ENCODE measurements around the gene RBM24. TPM values are rescaled to one million over a fixed set of nuclear protein-coding genes. Genes with fewer than 3 reads are reported as not detected.

The RBM24 gene
- total and polyA plus RNA-seq, 5 donors from 2014 or later, result not detected

DNA sequence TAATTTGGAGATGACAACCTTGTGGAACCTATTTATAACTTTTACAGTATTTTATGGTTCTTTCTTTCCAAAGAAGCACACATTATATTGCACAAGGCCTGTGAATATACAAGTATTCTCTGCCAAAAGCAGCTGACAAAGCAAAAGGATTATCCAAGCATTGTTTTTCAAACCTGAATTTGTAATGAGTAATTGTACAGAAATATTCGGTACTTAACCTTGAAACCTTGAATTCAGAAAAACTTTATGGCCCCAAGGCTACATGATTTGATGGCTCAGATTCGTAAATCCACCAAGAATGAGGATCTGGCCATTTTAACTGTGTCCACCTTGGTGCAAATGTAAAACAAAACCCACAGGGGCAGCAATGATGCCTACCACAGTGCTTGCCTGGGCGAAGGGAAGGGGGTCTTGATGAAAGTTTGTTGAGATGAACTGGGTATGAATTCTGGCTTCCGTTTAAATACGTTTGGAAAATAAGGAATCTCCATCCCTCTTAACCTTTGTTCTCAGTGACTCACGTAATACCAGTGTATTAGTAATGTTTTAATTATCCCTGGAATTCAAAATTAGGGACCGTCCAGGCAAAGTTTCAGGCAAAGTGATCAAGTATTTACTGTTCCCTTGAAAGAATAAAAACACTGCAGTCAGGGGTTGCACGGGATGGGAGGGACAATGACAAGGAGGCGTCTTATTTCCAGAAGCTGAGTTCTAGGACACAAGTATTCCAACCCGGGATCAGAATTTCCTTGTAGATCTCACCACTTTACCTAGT, 2.7 kb upstream of the RBM24 start:
- peaks cover 29% of the 10 kb centered on the region for H3K27me3 ChIP-seq (ENCODE audit: control insufficient read depth, insufficient read depth, low read length)
- no peak for DNase-seq
- H3K4me1 ChIP-seq (ENCODE audit: control insufficient read depth, insufficient read depth, low read length, poor library complexity, severe bottlenecking), result peaks cover 16% of the 10 kb centered on the region
- H3K27ac ChIP-seq (ENCODE audit: insufficient read depth, low read length, poor library complexity, severe bottlenecking), result no peak overlapping the region
- H3K4me3 Mint-ChIP-seq, result no peak overlapping the region
- H3K4me1 Mint-ChIP-seq, result peaks cover 0 to 13% (median 3%) of the 10 kb centered on the region in 4 donors
- H3K27ac Mint-ChIP-seq, result no peak overlapping the region
- H3K4me3 ChIP-seq (ENCODE audit: low read depth, low read length), result no peak overlapping the region
- peaks cover 66% of the 10 kb centered on the region for H3K27me3 Mint-ChIP-seq
- H3K36me3 Mint-ChIP-seq, result no peaks in the 10 kb centered on the region
- H3K36me3 ChIP-seq (ENCODE audit: control insufficient read depth, insufficient read depth, low read length), result no peaks in the 10 kb centered on the region
- ATAC-seq (ENCODE audit: low read depth in 2 of 2), result no peak
- peaks cover 0 to 3% (median 0%) of the 10 kb centered on the region in 7 donors for H3K9me3 Mint-ChIP-seq
- H3K9me3 ChIP-seq (ENCODE audit: control insufficient read depth in 2 of 2, low read length in 2 of 2), result no peaks in the 10 kb centered on the region

GRCh38 chr6:17280138-17280537, 1.0 kb upstream of the RBM24 start:
- Histone ChIP-seq H3K4me3 (ENCODE audit: low read depth, low read length) (no peak overlapping the region), H3K4me1 (ENCODE audit: control insufficient read depth, insufficient read depth, low read length, poor library complexity, severe bottlenecking) (peaks cover 16% of the 10 kb centered on the region), H3K36me3 (ENCODE audit: control insufficient read depth, insufficient read depth, low read length) (no peaks in the 10 kb centered on the region), H3K27me3 (ENCODE audit: control insufficient read depth, insufficient read depth, low read length) (peaks cover 34% of the 10 kb centered on the region), H3K27ac (ENCODE audit: insufficient read depth, low read length, poor library complexity, severe bottlenecking) (no peak overlapping the region), H3K9me3 (ENCODE audit: control insufficient read depth in 2 of 2, low read length in 2 of 2) (no peaks in the 10 kb centered on the region)
- H3K9me3 Mint-ChIP-seq, result peaks cover 0 to 2% (median 0%) of the 10 kb centered on the region in 7 donors
- no peak overlapping the region for H3K27ac Mint-ChIP-seq
- peak overlapping the region in 2 of 4 donors; percentile 46 to 58 for H3K4me3 Mint-ChIP-seq
- H3K36me3 Mint-ChIP-seq, result no peaks in the 10 kb centered on the region
- peaks cover 0 to 13% (median 3%) of the 10 kb centered on the region in 4 donors for H3K4me1 Mint-ChIP-seq
- no peak for ATAC-seq (ENCODE audit: low read depth in 2 of 2)
- H3K27me3 Mint-ChIP-seq, result peaks cover 66% of the 10 kb centered on the region
- DNase-seq, result no peak

DNA sequence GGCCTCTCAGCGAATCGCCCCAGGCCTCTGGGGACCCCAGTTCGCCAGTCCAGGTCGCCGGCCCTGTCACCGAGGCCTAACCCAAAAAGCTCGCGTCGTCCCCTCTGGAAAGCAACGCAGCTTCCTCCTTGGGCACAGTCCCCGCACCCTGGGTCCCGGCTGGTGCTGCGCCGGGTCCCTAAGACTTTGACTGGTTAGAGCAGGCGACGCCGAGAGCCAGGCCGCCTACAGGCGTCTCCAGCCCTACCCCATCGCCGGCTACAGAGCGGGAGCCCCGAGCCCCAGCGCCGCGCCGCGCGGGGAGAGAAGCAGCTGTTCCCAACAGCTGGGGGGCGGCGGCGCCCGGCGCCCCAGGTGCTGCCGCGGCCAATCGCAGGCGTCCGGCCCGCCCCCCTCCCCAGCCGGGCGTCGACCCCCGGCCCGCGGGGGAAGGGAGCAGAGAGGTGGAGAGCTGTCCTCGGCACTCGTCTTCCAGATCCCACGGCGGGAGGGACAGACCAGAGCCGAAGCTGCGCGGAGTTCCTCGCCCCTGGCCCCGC, 540 bp upstream of the RBM24 start:
- no peak overlapping the region for H3K27ac ChIP-seq (ENCODE audit: insufficient read depth, low read length, poor library complexity, severe bottlenecking)
- H3K4me3 ChIP-seq (ENCODE audit: low read depth, low read length), result no peak overlapping the region
- DNase-seq, result no peak
- H3K9me3 ChIP-seq (ENCODE audit: control insufficient read depth in 2 of 2, low read length in 2 of 2), result no peaks in the 10 kb centered on the region
- no peak for ATAC-seq (ENCODE audit: low read depth in 2 of 2)
- Mint-ChIP-seq H3K9me3 (peaks cover 0 to 2% (median 0%) of the 10 kb centered on the region in 7 donors), H3K36me3 (no peaks in the 10 kb centered on the region), H3K27ac (no peak overlapping the region), H3K4me3 (peak overlapping the region in 2 of 4 donors; percentile 46 to 58), H3K27me3 (peaks cover 61% of the 10 kb centered on the region), H3K4me1 (peaks cover 0 to 13% (median 3%) of the 10 kb centered on the region in 4 donors)
- H3K4me1 ChIP-seq (ENCODE audit: control insufficient read depth, insufficient read depth, low read length, poor library complexity, severe bottlenecking), result peaks cover 16% of the 10 kb centered on the region
- peaks cover 34% of the 10 kb centered on the region for H3K27me3 ChIP-seq (ENCODE audit: control insufficient read depth, insufficient read depth, low read length)
- H3K36me3 ChIP-seq (ENCODE audit: control insufficient read depth, insufficient read depth, low read length), result no peaks in the 10 kb centered on the region

GRCh38 chr6:17281497-17282481, 628 bp downstream of the RBM24 start:
- H3K9me3 Mint-ChIP-seq, result peaks cover 0 to 2% (median 0%) of the 10 kb centered on the region in 7 donors
- no peaks in the 10 kb centered on the region for H3K36me3 Mint-ChIP-seq
- peaks cover 53% of the 10 kb centered on the region for H3K27me3 Mint-ChIP-seq
- H3K4me1 Mint-ChIP-seq, result peaks cover 0 to 13% (median 3%) of the 10 kb centered on the region in 4 donors
- H3K36me3 ChIP-seq (ENCODE audit: control insufficient read depth, insufficient read depth, low read length), result no peaks in the 10 kb centered on the region
- H3K27me3 ChIP-seq (ENCODE audit: control insufficient read depth, insufficient read depth, low read length), result peaks cover 34% of the 10 kb centered on the region
- H3K4me1 ChIP-seq (ENCODE audit: control insufficient read depth, insufficient read depth, low read length, poor library complexity, severe bottlenecking), result peaks cover 16% of the 10 kb centered on the region
- H3K4me3 Mint-ChIP-seq, result peak overlapping the region; percentile 24 to 84 (median 72)
- no peaks in the 10 kb centered on the region for H3K9me3 ChIP-seq (ENCODE audit: control insufficient read depth in 2 of 2, low read length in 2 of 2)
- no peak overlapping the region for H3K27ac ChIP-seq (ENCODE audit: insufficient read depth, low read length, poor library complexity, severe bottlenecking)
- H3K27ac Mint-ChIP-seq, result no peak overlapping the region
- ATAC-seq (ENCODE audit: low read depth in 2 of 2), result peak in 1 of 2 donors; percentile 31
- H3K4me3 ChIP-seq (ENCODE audit: low read depth, low read length), result no peak overlapping the region
- DNase-seq, result no peak

DNA sequence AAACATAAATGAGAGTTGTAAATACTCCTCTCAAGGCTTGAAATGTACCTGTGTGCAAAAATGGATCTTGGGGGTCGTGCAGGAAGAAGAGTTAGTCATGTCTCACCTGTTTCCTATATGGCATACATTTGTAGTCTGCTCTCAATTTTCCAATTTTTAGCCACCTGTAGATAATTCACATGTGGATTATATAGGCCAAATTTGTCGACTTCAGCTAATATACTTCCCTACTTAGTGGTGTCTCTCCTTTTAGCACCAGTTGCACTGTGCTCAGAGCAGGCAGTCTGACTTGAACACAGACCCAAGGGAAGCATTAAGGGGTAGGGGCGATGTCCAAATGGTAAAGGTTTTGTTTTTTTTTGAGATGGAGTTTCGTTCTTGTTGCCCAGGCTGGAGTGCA, 1.9 kb downstream of the RBM24 start:
- DNase-seq (no peak), ATAC-seq (ENCODE audit: low read depth in 2 of 2) (no peak)
- H3K27ac ChIP-seq (ENCODE audit: insufficient read depth, low read length, poor library complexity, severe bottlenecking), result no peak overlapping the region
- peaks cover 33% of the 10 kb centered on the region for H3K27me3 ChIP-seq (ENCODE audit: control insufficient read depth, insufficient read depth, low read length)
- peaks cover 0 to 2% (median 0%) of the 10 kb centered on the region in 7 donors for H3K9me3 Mint-ChIP-seq
- no peaks in the 10 kb centered on the region for H3K36me3 ChIP-seq (ENCODE audit: control insufficient read depth, insufficient read depth, low read length)
- H3K4me1 ChIP-seq (ENCODE audit: control insufficient read depth, insufficient read depth, low read length, poor library complexity, severe bottlenecking), result peaks cover 16% of the 10 kb centered on the region
- peaks cover 0 to 13% (median 3%) of the 10 kb centered on the region in 4 donors for H3K4me1 Mint-ChIP-seq
- H3K27ac Mint-ChIP-seq, result no peak overlapping the region
- no peaks in the 10 kb centered on the region for H3K36me3 Mint-ChIP-seq
- no peak overlapping the region for H3K4me3 ChIP-seq (ENCODE audit: low read depth, low read length)
- H3K4me3 Mint-ChIP-seq, result no peak overlapping the region
- H3K9me3 ChIP-seq (ENCODE audit: control insufficient read depth in 2 of 2, low read length in 2 of 2), result no peaks in the 10 kb centered on the region
- H3K27me3 Mint-ChIP-seq, result peaks cover 40% of the 10 kb centered on the region

DNA sequence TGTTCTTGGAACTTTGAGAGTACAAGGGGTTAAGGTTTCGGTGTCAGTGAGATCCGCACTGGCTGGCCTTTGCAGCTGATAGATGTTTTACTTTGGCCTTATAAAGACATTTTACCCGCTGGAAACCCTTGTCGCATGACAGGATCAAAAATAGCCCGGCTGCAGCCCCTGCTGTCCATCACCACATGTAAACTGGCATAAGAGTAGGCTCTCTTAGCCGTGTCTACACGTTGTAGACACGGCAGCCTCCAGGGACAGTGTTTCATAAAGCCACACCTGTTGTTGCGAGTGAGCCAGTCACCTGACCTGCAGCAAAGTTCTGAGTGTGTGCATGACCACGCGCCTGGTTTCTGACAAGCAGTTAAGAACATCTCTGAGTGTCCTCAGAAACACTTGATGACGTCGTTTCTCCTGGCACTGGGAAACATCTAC, 8.5 kb downstream of the RBM24 start:
- Mint-ChIP-seq H3K27me3 (no peaks in the 10 kb centered on the region), H3K27ac (no peak overlapping the region), H3K4me3 (no peak overlapping the region), H3K36me3 (no peaks in the 10 kb centered on the region), H3K4me1 (no peaks in the 10 kb centered on the region), H3K9me3 (peaks cover 0 to 4% (median 0%) of the 10 kb centered on the region in 7 donors)
- H3K4me1 ChIP-seq (ENCODE audit: control insufficient read depth, insufficient read depth, low read length, poor library complexity, severe bottlenecking), result no peaks in the 10 kb centered on the region
- no peaks in the 10 kb centered on the region for H3K27me3 ChIP-seq (ENCODE audit: control insufficient read depth, insufficient read depth, low read length)
- no peaks in the 10 kb centered on the region for H3K9me3 ChIP-seq (ENCODE audit: control insufficient read depth in 2 of 2, low read length in 2 of 2)
- no peak overlapping the region for H3K4me3 ChIP-seq (ENCODE audit: low read depth, low read length)
- DNase-seq, result no peak
- no peak for ATAC-seq (ENCODE audit: low read depth in 2 of 2)
- no peak overlapping the region for H3K27ac ChIP-seq (ENCODE audit: insufficient read depth, low read length, poor library complexity, severe bottlenecking)
- no peaks in the 10 kb centered on the region for H3K36me3 ChIP-seq (ENCODE audit: control insufficient read depth, insufficient read depth, low read length)

DNA sequence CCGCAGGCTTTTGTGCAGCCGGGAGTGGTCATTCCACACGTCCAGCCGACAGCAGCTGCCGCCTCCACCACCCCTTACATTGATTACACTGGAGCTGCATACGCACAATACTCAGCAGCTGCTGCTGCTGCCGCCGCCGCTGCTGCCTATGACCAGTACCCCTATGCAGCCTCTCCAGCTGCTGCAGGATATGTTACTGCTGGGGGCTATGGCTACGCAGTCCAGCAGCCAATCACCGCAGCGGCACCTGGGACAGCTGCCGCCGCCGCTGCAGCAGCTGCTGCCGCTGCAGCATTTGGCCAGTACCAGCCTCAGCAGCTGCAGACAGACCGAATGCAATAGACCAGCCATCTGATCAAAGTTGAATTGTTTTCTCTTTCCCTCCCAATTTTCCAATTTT, 10.6 kb downstream of the RBM24 start:
- DNase-seq (no peak), ATAC-seq (ENCODE audit: low read depth in 2 of 2) (no peak)
- H3K27me3 Mint-ChIP-seq, result no peaks in the 10 kb centered on the region
- no peaks in the 10 kb centered on the region for H3K36me3 Mint-ChIP-seq
- Histone ChIP-seq H3K36me3 (ENCODE audit: control insufficient read depth, insufficient read depth, low read length) (no peaks in the 10 kb centered on the region), H3K27me3 (ENCODE audit: control insufficient read depth, insufficient read depth, low read length) (no peaks in the 10 kb centered on the region), H3K27ac (ENCODE audit: insufficient read depth, low read length, poor library complexity, severe bottlenecking) (no peak overlapping the region), H3K9me3 (ENCODE audit: control insufficient read depth in 2 of 2, low read length in 2 of 2) (no peaks in the 10 kb centered on the region), H3K4me1 (ENCODE audit: control insufficient read depth, insufficient read depth, low read length, poor library complexity, severe bottlenecking) (no peaks in the 10 kb centered on the region), H3K4me3 (ENCODE audit: low read depth, low read length) (no peak overlapping the region)
- H3K4me1 Mint-ChIP-seq, result no peaks in the 10 kb centered on the region
- no peak overlapping the region for H3K27ac Mint-ChIP-seq
- H3K4me3 Mint-ChIP-seq, result no peak overlapping the region
- peaks cover 0 to 4% (median 0%) of the 10 kb centered on the region in 7 donors for H3K9me3 Mint-ChIP-seq
